HG03565 (cell line): ENCODE measurements around the gene TMEM109.
A peak's percentile ranks its signal among the peaks of the same experiment; 100 is the strongest.

Source experiments
- ATAC-seq: cut with Tn5 transposase; IDR thresholded peaks from one replicate; pipeline ENCODE4 v1.9.1; 2021; ENCODE audit warnings: mild to moderate bottlenecking, moderate library complexity; ENCODE audit not compliant: unreplicated experiment

Gene TMEM109

GRCh38 chr11:60878245-60879101, 35.5 kb upstream of the TMEM109 start:
- no peak for ATAC-seq

DNA sequence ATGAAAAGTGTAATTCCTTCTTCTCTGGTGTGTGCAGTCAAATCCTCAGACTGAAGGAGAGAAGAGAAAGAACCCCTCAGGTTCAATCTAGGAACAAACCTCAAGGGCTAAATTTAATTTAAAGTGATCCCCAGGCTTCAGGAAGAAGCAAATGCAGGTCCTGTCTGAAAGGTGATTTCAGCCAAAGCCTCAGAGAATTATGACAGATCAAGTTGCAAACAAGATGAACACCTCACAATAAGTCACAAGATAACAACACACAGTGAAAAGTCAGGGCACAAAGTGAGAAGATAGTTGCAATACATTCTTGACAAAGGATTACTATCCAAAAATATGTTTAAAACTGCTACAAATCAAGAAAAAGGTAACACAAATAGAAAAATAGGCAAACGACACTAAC, 34.9 kb upstream of the TMEM109 start:
- ATAC-seq, result no peak

- ATAC-seq, result no peak
These were observed 33.9 kb upstream of the TMEM109 start for GRCh38 chr11:60879971-60880588.

GRCh38 chr11:60880643-60881282, 33.2 kb upstream of the TMEM109 start:
- ATAC-seq, result no peak

GRCh38 chr11:60887556-60887955, 26.4 kb upstream of the TMEM109 start:
- no peak for ATAC-seq

DNA sequence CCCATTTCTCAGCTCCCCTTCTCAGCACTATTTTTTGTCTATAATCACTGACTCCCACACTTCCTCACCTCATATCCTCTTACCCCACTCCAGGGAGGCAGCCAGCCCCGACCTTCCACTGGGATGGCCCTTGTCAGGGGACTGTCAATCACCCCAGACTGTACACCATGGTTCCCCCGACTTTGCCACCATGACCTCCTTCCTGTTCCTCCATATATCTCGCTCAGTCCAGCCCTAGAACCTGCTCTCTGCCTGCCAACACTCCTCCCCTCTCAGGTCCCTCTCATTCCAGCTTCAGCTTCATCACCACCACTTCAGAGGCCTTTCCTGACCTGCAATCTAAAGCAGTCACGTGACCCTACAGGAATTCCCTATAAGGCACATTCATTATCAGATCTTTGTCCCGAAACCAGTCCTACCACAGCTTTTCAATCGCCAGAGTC, 24.1 kb upstream of the TMEM109 start:
- no peak for ATAC-seq

DNA sequence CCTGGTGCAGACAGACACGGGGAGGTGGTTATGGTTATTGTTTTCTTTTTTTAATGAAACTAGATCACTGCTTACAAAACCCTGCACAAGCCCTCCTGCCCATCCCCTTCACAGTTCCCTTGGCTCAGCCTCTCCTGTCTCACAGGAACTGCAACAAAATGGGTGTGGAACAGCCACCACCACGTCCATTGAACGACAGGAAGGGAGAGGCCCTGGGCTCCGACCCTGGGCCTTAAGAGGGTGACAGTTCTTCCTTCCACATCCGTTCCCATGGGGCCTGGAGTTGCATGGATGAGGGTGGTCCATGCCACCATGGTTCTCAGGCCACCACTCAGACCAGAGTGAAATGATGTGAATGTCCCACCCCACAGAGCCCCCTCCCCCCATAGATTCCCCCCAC, 23.3 kb upstream of the TMEM109 start:
- no peak for ATAC-seq

DNA sequence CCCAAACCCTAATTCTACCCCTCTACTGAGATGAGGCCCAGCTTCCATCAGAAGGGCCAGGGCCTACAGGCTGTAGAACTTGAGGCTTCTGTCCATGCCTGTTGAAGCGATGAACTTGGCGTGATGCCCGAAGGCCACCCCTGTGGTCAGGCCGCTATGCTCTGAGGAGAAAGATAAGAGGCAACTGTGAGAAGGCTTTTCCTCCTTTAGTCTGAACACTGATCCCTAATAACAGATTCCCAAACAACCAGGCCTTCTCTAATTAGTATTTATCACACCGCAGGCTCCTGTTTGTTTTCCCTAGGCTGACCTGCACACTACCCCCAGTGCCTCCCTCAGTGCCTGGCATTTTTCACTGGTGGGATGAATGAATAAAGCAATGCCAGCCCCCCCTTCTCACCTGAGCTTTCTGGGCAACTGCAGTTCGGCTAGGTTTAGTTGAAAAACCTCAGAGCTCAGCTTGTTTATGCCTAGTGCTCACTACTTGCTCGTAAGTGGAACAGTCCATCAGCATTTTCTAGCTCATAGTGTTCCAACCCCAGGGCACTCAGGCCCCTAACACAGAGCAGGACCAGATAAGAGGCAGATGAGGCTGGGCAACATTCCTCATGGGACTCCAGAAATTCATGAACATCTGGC, 22.7 kb upstream of the TMEM109 start:
- ATAC-seq, result no peak

DNA sequence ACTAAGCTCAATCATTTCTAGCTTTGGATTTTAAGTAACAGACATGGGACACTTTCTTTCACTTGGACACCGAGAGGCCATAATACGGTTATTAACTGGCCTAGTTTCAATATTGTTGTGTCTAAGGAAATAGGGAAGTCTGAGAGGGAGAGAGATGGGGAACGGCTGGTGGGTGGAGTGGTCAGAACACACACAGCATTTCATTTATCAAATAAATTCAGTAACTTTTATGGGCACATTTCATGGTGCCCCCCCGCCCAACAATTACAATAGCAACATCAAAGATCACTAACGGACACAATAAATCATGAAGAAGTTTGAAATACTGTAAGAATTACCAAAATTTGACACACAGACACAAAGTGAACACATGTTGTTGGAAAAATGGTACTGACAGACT, 18.3 kb upstream of the TMEM109 start:
- ATAC-seq, result no peak

DNA sequence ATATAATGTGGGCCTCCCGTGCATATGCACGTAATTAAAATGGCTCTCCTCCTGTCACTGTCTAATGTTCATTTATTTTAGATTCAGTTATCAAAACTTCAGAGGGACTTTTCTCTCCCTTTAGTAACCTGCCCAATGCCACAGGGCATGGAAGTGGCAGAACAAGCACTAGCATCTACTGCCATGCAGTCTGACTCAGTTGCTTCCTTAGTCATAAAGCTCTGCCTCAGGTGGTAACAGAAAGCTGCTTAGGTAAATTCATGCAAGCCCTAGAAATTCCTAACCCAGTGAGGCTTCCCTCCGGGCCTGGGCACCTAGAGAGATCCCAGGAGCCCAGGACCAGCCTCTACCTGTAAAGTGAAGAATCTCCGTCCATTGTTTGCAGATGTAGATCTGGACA, 16.5 kb upstream of the TMEM109 start:
- no peak for ATAC-seq

DNA sequence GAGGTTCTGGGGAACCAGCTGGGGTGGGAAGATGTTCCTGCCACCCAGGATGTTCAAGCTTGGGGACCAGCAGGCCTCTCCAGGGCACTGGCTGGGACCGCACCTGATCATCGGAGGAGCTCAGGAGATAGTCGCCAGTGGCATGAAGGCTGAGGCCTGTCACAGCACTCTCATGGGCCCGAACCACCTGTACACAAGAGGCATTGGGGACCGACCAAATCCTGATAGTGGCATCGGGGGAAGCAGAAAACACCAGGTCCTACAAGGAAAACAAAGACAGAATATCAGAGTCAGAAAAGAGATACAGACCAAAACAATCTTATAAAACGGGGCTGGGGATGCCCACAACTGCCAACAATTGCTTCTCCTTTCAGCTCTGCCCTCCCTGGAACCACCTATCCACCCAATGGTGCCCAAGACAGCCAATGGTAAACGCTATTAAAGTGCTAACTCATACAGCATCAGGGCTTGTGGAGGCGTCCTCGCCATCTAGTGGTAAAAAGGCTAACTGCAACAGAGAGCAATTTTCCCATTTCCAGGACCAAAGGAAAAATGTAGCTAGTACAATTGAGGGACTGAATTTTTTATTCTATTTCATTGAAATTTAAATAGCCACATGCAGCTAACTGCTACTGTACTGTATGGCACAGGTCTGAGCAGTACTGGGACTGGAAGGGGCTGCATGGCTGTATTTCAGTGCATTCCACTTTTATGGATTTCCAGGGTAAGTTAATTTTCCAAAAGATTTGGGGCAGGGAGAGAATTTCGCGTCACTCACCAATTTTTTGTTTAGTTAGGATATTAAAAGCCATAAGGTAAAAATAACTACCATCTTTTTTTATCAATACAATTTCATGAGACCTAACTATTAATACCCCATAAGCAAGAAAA, 14.7 kb upstream of the TMEM109 start:
- no peak for ATAC-seq

DNA sequence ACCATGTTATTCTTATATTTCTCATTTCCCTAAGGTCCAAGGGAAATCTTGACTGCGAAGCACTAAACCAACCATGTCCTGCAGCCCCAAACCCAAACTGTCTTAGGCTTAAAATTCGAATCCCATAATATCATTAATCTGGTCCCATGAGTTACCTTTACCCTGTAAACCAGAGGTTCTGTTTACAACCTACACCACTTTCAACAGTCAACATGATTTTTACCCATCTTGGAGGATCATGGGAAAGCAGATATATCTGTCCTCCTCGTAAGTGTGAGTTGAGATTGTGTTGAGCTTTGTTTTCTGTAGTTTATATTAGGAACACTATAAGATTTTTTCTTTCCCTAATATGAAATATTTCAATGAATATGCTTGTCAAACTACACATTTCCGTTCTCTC, 14.0 kb upstream of the TMEM109 start:
- no peak for ATAC-seq

- no peak for ATAC-seq
These were observed 13.1 kb upstream of the TMEM109 start for GRCh38 chr11:60900673-60901404.

DNA sequence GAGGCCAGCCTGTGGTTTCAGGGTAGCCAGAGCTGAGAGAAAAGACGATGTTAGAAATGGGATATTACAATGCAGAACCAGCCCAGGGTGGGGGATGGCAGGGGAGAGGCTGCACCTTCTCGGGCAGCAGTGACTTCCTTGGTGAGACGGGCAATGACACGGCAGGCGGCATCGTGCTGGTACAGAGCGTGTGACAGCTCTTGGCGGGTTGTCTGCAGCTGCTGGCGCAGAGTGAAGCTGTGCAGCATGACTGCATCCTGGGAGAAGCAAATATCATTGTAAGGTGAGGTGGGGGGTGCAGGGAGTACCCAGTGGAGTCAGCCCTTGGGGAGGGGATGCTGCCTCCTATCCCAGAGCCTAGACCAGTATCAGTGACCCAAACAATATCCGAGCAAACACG, 11.3 kb upstream of the TMEM109 start:
- ATAC-seq, result no peak

DNA sequence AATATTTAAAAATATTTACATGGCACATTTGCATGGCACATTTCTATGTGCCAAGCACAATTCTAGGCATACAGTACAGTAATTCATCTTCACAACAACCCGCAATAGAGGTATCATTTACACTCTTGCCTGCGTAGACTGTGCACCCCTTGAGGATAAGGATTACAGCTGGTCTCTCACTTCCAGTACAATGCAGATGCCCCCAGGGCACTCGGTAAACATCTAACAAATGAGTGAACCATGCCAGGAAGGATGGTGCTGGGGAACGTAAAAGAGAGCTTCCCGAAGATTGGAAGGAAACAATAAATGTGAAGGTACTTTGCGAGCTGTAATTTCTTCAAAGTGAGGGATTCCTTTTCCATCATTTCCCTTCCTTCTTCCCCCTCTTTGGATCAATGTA, 8.9 kb upstream of the TMEM109 start:
- no peak for ATAC-seq

DNA sequence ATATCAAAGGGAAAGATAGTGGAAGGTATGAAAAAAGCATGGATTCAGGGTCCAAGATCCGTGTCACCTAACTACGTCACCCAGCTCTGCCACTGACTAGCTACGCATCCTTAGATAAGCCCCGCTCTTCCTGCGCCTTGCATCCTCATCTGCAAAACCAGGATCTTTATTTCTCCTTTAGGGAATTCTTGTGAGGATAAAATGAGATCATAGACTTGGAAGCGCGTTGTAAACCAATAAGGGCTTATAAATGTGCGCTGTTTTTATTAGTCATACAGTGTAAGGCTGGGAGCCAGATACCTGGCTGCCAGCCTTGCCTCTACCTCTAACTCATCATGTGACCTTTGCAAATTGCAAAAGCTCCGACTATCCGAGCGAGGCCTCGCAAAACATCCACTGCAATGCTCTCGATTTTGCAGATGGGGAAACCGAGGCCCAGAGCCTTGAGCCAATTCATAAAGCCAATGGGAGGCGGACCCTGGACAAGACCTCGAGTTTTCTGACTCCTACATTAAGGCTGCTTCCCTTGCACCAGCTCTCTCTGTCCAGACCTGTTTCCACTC, 8.3 kb upstream of the TMEM109 start:
- no peak for ATAC-seq

GRCh38 chr11:60906132-60906972, 7.6 kb upstream of the TMEM109 start, which contains the start of gene PRPF19:
TSS of gene PRPF19 (minus strand) at chr11:60906585. CDS start at chr11:60906382, 203 bp downstream.
- peak; percentile 68 for ATAC-seq

- ATAC-seq, result no peak
These were observed 5.2 kb upstream of the TMEM109 start for GRCh38 chr11:60908803-60909202.
